Sigmoid colon (tissue), 7 donors: ENCODE measurements around the gene TMEM132D. TPM values are rescaled to one million over a fixed set of nuclear protein-coding genes. Genes with fewer than 3 reads are reported as not detected.
"Not testable (repeated sequence)": the region's sequence is repeated elsewhere in the genome, so short reads cannot be mapped to it uniquely, and the experiment has no call there.

ENCODE experiments used
- DNase-seq: peaks from one replicate; pipeline ENCODE4 v3.0.0-alpha.2; 2019
- H3K27ac ChIP-seq, 4 donors: fragments of 200-600 bp; sonication (generic); one replicate each; pipeline ENCODE4 v1.5.1; 2016 to 2019; ENCODE audit warnings: mild to moderate bottlenecking in 1 of 4
- H3K27me3 ChIP-seq, 3 donors: fragments of 200-600 bp; sonication (generic); one replicate each; pipeline ENCODE4 v1.5.1; 2019; ENCODE audit warnings: mild to moderate bottlenecking in 1 of 3
- H3K36me3 ChIP-seq, 4 donors: fragments of 200-600 bp; sonication (generic); one replicate each; pipeline ENCODE4 v1.5.1; 2016 to 2019
- H3K4me1 ChIP-seq, 4 donors: fragments of 200-600 bp; sonication (generic); one replicate each; pipeline ENCODE4 v1.5.1; 2017 to 2019
- H3K4me3 ChIP-seq, 4 donors: fragments of 200-600 bp; sonication (generic); one replicate each; pipeline ENCODE4 v1.5.1; 2017 to 2019; ENCODE audit warnings: mild to moderate bottlenecking in 2 of 4, moderate library complexity in 1 of 4
- H3K9me3 ChIP-seq, 4 donors: fragments of 200-600 bp in 3 of 4; sonication (generic) in 3 of 4; one replicate each; pipeline versions ENCODE4 v1.5.1 to v1.6.1; 2013 to 2019
- EP300 ChIP-seq, 4 donors: sonication (generic); formaldehyde crosslinking; IDR thresholded peaks; one replicate each; pipeline ENCODE4 v1.6.1; 2017; ENCODE audit warnings: antibody characterized with exemption in 4 of 4
- POLR2A ChIP-seq, 2 donors: fragments of 450-650 bp; IDR thresholded peaks; one replicate each; pipeline ENCODE4 v1.6.1; 2016; ENCODE audit warnings: antibody characterized with exemption in 2 of 2, mild to moderate bottlenecking in 2 of 2, moderate library complexity in 2 of 2
- POLR2AphosphoS5 ChIP-seq, 4 donors: sonication (generic); formaldehyde crosslinking; IDR thresholded peaks; one replicate each; pipeline ENCODE4 v1.6.1; 2017; ENCODE audit warnings: antibody characterized with exemption in 4 of 4
- WGBS, 2 donors: extraction: QIAGEN DNeasy Blood & Tissue Kit; methylation state at CpG; one replicate each; pipeline ENCODE4 v1.1.7; 2013; 5-methylcytosine and 5-hydroxymethylcytosine counted together
- intact Hi-C: fragments of 100-400 bp; cut with DNase I; formaldehyde crosslinking; loops from one replicate; pipeline ENCODE4 v1.15.1; 2023
- polyA plus RNA-seq, 3 donors: library from polyadenylated mRNA; stranded (reverse); fragments of 200-250 nt; gene quantifications; one replicate each; pipeline ENCODE4 v1.2.3, GENCODE V29; 2013
- total RNA-seq, 4 donors: library from RNA; depleted of rRNA; stranded (reverse); fragments of >200 nt; gene quantifications; one replicate each; pipeline ENCODE4 v1.1.0, GENCODE V29; 2016
- TF ChIP-seq, protein P1 (sequence below), 4 experiments: fragments of 450-650 bp in 3 of 4; fragments of 200-600 bp in 1 of 4; IDR thresholded peaks; one replicate each; pipeline ENCODE4 v1.5.1; 2016 to 2019; ENCODE audit warnings: antibody characterized with exemption in 4 of 4, mild to moderate bottlenecking in 3 of 4, moderate library complexity in 2 of 4
- donor health status: healthy with polysubstance abuse.
- donor health status: Bipolar disorder and iron deficiency.
- donor health status: healthy.

Gene TMEM132D
- total and polyA plus RNA-seq, 7 donors = under 0.01 to 0.03 (median under 0.01) TPM; not detected in 3

DNA sequence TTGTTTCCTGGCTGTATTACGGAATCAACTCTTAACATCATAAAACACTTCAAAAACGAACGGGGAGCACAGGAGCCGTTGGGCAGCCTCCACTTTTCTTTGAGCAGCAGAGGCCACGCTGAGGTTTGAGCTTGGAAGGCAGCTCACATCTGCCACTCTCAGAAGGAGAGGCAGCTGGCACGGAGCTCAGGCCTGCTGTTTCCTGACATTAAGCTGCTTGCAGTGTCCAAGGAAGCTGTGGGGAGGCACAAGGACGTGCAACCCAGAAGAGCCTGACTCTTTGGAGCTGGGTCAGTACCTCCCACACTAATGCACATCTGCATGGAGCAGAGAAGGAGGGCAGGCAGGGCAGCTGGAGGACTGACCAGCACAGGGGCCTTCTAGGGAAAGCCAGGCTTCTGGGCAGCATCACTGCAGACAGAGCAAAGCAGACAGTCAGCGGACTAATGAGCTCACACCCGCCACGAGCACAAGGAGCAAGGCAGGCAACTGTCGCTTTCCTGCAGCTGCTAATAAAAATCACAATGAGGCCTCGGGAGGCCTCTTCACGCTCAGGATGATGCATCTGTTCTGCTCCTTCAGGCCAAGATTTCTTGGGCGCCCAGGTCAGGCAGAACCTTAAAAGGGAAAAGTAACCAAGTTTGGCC is 839.5 kb downstream of the TMEM132D start:
- no peaks in the 10 kb centered on the region for H3K27me3 ChIP-seq
- peaks cover 0 to 3% (median 0%) of the 10 kb centered on the region in 4 donors for H3K9me3 ChIP-seq
- no peak overlapping the region for H3K27ac ChIP-seq
- TF ChIP-seq, protein P1, sequence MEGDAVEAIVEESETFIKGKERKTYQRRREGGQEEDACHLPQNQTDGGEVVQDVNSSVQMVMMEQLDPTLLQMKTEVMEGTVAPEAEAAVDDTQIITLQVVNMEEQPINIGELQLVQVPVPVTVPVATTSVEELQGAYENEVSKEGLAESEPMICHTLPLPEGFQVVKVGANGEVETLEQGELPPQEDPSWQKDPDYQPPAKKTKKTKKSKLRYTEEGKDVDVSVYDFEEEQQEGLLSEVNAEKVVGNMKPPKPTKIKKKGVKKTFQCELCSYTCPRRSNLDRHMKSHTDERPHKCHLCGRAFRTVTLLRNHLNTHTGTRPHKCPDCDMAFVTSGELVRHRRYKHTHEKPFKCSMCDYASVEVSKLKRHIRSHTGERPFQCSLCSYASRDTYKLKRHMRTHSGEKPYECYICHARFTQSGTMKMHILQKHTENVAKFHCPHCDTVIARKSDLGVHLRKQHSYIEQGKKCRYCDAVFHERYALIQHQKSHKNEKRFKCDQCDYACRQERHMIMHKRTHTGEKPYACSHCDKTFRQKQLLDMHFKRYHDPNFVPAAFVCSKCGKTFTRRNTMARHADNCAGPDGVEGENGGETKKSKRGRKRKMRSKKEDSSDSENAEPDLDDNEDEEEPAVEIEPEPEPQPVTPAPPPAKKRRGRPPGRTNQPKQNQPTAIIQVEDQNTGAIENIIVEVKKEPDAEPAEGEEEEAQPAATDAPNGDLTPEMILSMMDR (IDR thresholded peaks at IDR 0.05) = no peak
- TF ChIP-seq POLR2AphosphoS5 (IDR thresholded peaks at IDR 0.05) = no peak
- no peak for TF ChIP-seq EP300 (IDR thresholded peaks at IDR 0.05)
- TF ChIP-seq POLR2A (IDR thresholded peaks at IDR 0.05) = no peak
- H3K4me3 ChIP-seq = no peak overlapping the region
- no peak for DNase-seq
- WGBS, 2 donors = 50 to 61% methylated on average over 14 of the region's 14 CpGs
- no peaks in the 10 kb centered on the region for H3K36me3 ChIP-seq
- intact Hi-C loops = no loop called here
- no peaks in the 10 kb centered on the region for H3K4me1 ChIP-seq

DNA sequence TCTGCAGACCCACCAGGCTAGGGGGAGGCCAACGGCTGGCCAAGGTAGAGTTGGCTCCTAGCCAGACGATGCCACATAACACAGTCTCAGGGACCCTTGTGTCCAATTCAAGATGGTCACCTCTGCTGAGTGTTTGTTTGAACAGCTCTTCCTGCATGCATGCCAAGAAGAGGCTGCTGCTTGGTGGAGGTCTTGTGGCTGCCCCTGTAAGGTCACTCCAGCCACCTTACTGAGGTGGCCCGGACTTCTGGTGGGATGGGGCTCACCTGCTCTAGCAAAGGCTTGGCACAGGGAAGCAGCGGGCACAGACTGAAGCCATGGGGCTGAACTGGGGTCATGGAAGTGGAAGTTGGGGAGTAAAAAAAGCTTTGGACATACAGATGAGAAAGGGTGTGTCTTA is 840.2 kb downstream of the TMEM132D start:
- H3K9me3 ChIP-seq = peaks cover 0 to 3% (median 0%) of the 10 kb centered on the region in 4 donors
- TF ChIP-seq POLR2A (IDR thresholded peaks at IDR 0.05) (no peak), POLR2AphosphoS5 (IDR thresholded peaks at IDR 0.05) (no peak), EP300 (IDR thresholded peaks at IDR 0.05) (no peak)
- TF ChIP-seq, protein P1 (IDR thresholded peaks at IDR 0.05) = no peak
- H3K36me3 ChIP-seq = no peaks in the 10 kb centered on the region
- no peak overlapping the region for H3K4me3 ChIP-seq
- no peak overlapping the region for H3K27ac ChIP-seq
- H3K27me3 ChIP-seq = no peaks in the 10 kb centered on the region
- H3K4me1 ChIP-seq = no peaks in the 10 kb centered on the region
- intact Hi-C loops = no loop called here
- DNase-seq = no peak
- WGBS, 2 donors = 74 to 79% methylated on average over 4 of the region's 4 CpGs

DNA sequence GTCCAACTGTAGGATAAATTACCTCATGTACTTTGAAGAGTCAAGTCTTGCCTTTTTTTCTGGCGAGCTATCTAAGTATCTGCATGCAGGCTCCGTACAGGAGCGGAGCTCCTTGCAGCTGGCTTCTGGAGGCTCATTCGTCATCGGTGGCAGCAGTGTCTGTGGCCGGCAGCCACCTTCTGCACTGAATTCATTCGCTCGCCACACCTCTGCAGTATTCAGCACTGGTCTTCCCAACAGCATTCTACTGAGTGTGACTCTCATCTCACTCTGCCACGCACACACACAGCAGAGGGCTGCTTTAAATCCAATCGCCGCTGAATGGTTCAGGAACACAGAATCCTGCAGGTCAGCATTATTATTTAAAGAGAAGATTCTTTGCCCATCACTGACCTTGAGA is 850.6 kb downstream of the TMEM132D start:
- intact Hi-C loops = no loop called here
- TF ChIP-seq EP300 (IDR thresholded peaks at IDR 0.05) = no peak
- TF ChIP-seq POLR2A (IDR thresholded peaks at IDR 0.05) = no peak
- TF ChIP-seq POLR2AphosphoS5 (IDR thresholded peaks at IDR 0.05) = no peak
- TF ChIP-seq, protein P1 (IDR thresholded peaks at IDR 0.05) = no peak
- H3K4me3 ChIP-seq = no peak overlapping the region
- H3K27ac ChIP-seq = no peak overlapping the region
- H3K9me3 ChIP-seq = peaks cover 0 to 2% (median 0%) of the 10 kb centered on the region in 4 donors
- H3K36me3 ChIP-seq = no peaks in the 10 kb centered on the region
- no peak for DNase-seq
- no peaks in the 10 kb centered on the region for H3K4me1 ChIP-seq
- WGBS, 2 donors = 82 to 84% methylated on average over 11 of the region's 11 CpGs
- H3K27me3 ChIP-seq = no peaks in the 10 kb centered on the region

DNA sequence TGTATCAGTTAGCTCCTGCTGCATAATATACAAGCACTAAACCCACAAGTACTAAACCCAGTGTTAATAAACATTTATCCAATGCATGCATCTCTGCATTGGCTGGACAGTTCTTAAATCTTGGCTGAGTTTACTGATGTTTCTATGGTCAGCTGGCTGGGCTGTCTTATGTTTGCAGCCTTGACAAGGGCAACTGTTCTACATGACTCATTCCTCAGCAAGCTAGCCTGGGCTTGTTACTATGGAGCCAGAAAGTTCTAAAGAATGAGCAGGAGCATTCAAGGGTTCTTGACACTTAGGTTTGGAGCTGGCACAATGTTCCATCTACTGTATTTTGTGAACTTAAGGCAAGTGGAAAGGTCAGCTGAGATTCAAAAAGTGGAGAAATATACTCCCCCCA is 851.5 kb downstream of the TMEM132D start:
- H3K27me3 ChIP-seq = no peaks in the 10 kb centered on the region
- TF ChIP-seq, protein P1 (IDR thresholded peaks at IDR 0.05) = no peak
- no peak for TF ChIP-seq POLR2AphosphoS5 (IDR thresholded peaks at IDR 0.05)
- no peak for TF ChIP-seq POLR2A (IDR thresholded peaks at IDR 0.05)
- TF ChIP-seq EP300 (IDR thresholded peaks at IDR 0.05) = no peak
- H3K27ac ChIP-seq = no peak overlapping the region
- no peak for DNase-seq
- peaks cover 0 to 2% (median 0%) of the 10 kb centered on the region in 4 donors for H3K9me3 ChIP-seq
- H3K4me3 ChIP-seq = no peak overlapping the region
- no peaks in the 10 kb centered on the region for H3K4me1 ChIP-seq
- intact Hi-C loops = no loop called here
- no peaks in the 10 kb centered on the region for H3K36me3 ChIP-seq

DNA sequence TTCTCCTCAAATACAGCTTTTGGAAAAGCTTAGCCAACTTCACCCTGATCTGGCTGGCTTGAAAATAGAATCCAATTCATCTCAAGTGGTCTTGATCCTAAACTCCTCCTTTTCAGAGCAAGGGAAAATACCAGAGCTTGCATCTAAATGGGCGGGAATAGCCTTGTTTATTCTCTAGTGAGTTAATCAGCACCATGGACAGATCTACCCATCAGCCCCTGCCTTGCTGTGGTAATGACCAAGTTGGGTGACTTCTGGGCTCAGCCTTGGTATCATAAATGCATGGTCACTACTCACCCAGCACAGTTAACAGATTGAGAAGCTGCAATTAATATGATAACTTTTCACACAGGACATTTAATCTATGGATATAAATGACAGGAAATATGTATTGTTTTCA is 853.9 kb downstream of the TMEM132D start:
- TF ChIP-seq POLR2A (IDR thresholded peaks at IDR 0.05) = no peak
- TF ChIP-seq EP300 (IDR thresholded peaks at IDR 0.05) = no peak
- TF ChIP-seq, protein P1 (IDR thresholded peaks at IDR 0.05) = no peak
- no peak for TF ChIP-seq POLR2AphosphoS5 (IDR thresholded peaks at IDR 0.05)
- no peaks in the 10 kb centered on the region for H3K36me3 ChIP-seq
- H3K27ac ChIP-seq = no peak overlapping the region
- H3K9me3 ChIP-seq = peaks cover 0 to 2% (median 0%) of the 10 kb centered on the region in 4 donors
- H3K27me3 ChIP-seq = no peaks in the 10 kb centered on the region
- no peak overlapping the region for H3K4me3 ChIP-seq
- no peak for DNase-seq
- 2 to 5% methylated on average over 1 of the region's 1 CpG for WGBS, 2 donors
- intact Hi-C loops = no loop called here
- no peaks in the 10 kb centered on the region for H3K4me1 ChIP-seq

DNA sequence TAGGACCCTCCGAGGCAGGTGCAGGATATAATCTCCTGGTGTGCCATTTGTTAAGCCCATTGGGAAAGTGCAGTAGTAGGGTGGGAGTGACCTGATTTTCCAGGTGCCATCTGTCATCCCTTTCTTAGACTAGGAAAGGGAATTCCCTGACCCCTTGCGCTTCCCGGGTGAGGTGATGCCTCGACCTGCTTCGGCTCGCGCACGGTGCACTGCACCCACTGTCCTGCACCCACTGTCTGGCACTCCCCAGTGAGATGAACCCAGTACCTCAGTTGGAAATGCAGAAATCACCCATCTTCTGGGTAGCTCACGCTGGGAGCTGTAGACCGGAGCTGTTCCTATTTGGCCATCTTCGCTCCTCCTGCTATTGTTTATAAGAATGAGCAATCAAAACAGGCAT is 860.5 kb downstream of the TMEM132D start:
- WGBS, 2 donors = 85 to 87% methylated on average over 11 of the region's 11 CpGs
- DNase-seq, intact Hi-C loops, H3K4me3 ChIP-seq, H3K4me1 ChIP-seq, H3K27ac ChIP-seq, H3K36me3 ChIP-seq, H3K27me3 ChIP-seq, H3K9me3 ChIP-seq: not testable (repeated sequence)
